Panc1 (cell line): Measurements from ENCODE around the gene PLP1. TPM values are rescaled to one million over a fixed set of nuclear protein-coding genes. Genes with fewer than 3 reads are reported as not detected.

Source experiments
- ATAC-seq: fragments of 200-7000 bp; cut with Tn5 transposase; 2 replicates; pipeline ENCODE4 v1.9.1; 2020; ENCODE audit warnings: mild to moderate bottlenecking, moderate library complexity
- BruUV-seq: library from RNA; stranded (reverse); fragments of 400-500 nt; replicated peaks from 2 replicates; lab custom pipeline; 2021; lab: Mats Ljungman, UMichigan
- CTCF ChIA-PET: fragments of 300-600 bp; sonication (Branson Sonifier 250); formaldehyde crosslinking; loops from one replicate; lab custom pipeline; 2022; ENCODE audit warnings: antibody characterized with exemption; lab: Charles Lee
- POLR2A ChIA-PET: fragments of 300-600 bp; sonication (Branson Sonifier 250); formaldehyde crosslinking; loops from one replicate; lab custom pipeline; 2022; ENCODE audit warnings: antibody characterized with exemption; lab: Charles Lee
- DNase-seq: peaks from one replicate; pipeline ENCODE4 v3.0.0-alpha.2; 2010; ENCODE audit warnings: low read depth, low spot score
- H3K27ac ChIP-seq: 2 replicates; pipeline ENCODE4 v1.5.1; 2011; ENCODE audit warnings: mild to moderate bottlenecking, low read length, inconsistent platforms
- H3K27me3 ChIP-seq: fragments of 200-500 bp; sonication (Bioruptor generic); 2 replicates; pipeline ENCODE4 v1.6.0; 2014; ENCODE audit warnings: low read length, inconsistent platforms; ENCODE audit not compliant: control insufficient read depth, insufficient read depth
- H3K36me3 ChIP-seq: fragments of 200-500 bp; sonication (Bioruptor generic); 2 replicates; pipeline ENCODE4 v1.5.1; 2014; ENCODE audit warnings: inconsistent platforms, mild to moderate bottlenecking, low read length, moderate library complexity; ENCODE audit not compliant: control insufficient read depth, insufficient read depth
- H3K4me1 ChIP-seq: 2 replicates; pipeline ENCODE4 v1.5.1; 2011; ENCODE audit warnings: inconsistent platforms, mild to moderate bottlenecking, low read length, moderate library complexity; ENCODE audit not compliant: control insufficient read depth, insufficient read depth
- H3K4me3 ChIP-seq, 2 experiments: 2 replicates each; pipeline ENCODE4 v1.5.1; 2011 to 2012; ENCODE audit warnings: low read depth in 2 of 2, low read length in 2 of 2, mild to moderate bottlenecking in 2 of 2, inconsistent platforms in 1 of 2, moderate library complexity in 1 of 2
- H3K9me3 ChIP-seq: fragments of 200-500 bp; sonication (Bioruptor generic); 2 replicates; pipeline ENCODE4 v1.5.1; 2014; ENCODE audit warnings: low read depth, mild to moderate bottlenecking, inconsistent platforms, low read length, moderate library complexity; ENCODE audit not compliant: control insufficient read depth, insufficient read depth
- CTCF ChIP-seq: fragments of 450-650 bp; IDR thresholded peaks from 2 replicates; pipeline ENCODE4 v1.5.1; 2017; ENCODE audit warnings: mild to moderate bottlenecking
- POLR2AphosphoS5 ChIP-seq: IDR thresholded peaks from 2 replicates; pipeline ENCODE4 v1.6.1; 2012; ENCODE audit warnings: mild to moderate bottlenecking, low read depth, low read length, moderate library complexity
- SIN3A ChIP-seq: IDR thresholded peaks from 2 replicates; pipeline ENCODE4 v1.6.1; 2012; ENCODE audit warnings: low read depth, mild to moderate bottlenecking, low read length, moderate library complexity, borderline replicate concordance; ENCODE audit not compliant: insufficient read depth
- TCF7L2 ChIP-seq: IDR thresholded peaks from 2 replicates; pipeline ENCODE4 v1.6.1; 2011; ENCODE audit warnings: mild to moderate bottlenecking, low read depth, low read length, inconsistent platforms
- in situ Hi-C: cut with HindIII; loops from 2 replicates; pipeline ENCODE4 v1.10.0; 2016; ENCODE audit warnings: low sequenced_read_pairs, low pct_unique_long_range_greater_than_20kb
- intact Hi-C: fragments of 100-400 bp; cut with micrococcal nuclease; formaldehyde crosslinking; loops from one replicate; pipeline ENCODE4 v1.10.0; 2022; ENCODE audit not compliant: unreplicated experiment
- total RNA-seq: library from RNA; stranded (reverse); gene quantifications from one replicate; pipeline ENCODE4 v1.2.1, GENCODE V29; 2021; ENCODE audit not compliant: unreplicated experiment
- TF ChIP-seq, protein P1 (sequence below), 2 experiments: IDR thresholded peaks; 2 replicates each; pipeline ENCODE4 v1.6.1; 2011 to 2012; ENCODE audit warnings: low read depth in 2 of 2, control low read depth in 1 of 2, low read length in 1 of 2, mild to moderate bottlenecking in 1 of 2, moderate library complexity in 1 of 2; ENCODE audit not compliant: insufficient read depth in 1 of 2

Gene PLP1
- total RNA-seq, 1 experiment from 2014 or later: 0.13 TPM

DNA sequence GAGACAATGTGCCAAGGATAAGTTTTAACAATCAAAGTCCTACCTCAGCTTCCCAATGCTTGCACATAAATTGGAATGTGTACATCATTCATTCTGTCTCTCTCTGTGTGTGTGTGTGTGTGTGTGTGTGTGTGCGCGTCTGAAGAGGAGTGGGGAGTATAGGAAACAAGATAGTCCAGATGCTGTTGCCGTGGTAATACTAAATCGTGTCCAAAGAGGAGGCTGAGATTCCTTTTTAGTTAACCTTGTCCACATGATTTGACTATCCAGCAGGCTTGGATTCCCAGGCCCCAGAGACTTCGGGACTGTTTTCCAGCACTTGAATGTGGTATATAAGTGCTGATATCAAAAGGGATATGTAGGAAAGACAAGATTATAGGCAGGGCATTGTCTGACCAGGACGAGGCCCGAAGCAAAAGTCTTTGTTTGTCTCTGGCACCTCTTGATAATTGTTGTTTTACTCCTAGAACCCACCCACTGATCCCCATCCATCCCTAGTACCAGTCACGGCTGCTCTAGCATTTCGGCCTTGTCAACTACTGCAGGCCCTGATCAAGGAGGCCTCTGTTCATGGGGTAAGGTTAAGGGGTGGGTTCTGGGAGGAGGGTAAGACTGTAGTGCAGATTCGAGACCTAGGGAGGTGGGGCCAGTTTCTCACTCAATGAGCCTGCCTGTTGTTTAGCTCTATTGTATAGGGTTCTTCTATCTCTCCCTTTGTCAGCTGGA lies 3.9 kb downstream of the PLP1 start:
- Histone ChIP-seq H3K4me3 (no peak overlapping the region), H3K9me3 (no peaks in the 10 kb centered on the region), H3K36me3 (no peaks in the 10 kb centered on the region), H3K4me1 (no peaks in the 10 kb centered on the region; the same call in 1 of the 2 replicates), H3K27me3 (peaks cover 12% of the 10 kb centered on the region), H3K27ac (no peak overlapping the region)
- in situ Hi-C loops: no loop called here
- ChIA-PET POLR2A (no interaction called here), CTCF (no interaction called here)
- TF ChIP-seq, protein P1, sequence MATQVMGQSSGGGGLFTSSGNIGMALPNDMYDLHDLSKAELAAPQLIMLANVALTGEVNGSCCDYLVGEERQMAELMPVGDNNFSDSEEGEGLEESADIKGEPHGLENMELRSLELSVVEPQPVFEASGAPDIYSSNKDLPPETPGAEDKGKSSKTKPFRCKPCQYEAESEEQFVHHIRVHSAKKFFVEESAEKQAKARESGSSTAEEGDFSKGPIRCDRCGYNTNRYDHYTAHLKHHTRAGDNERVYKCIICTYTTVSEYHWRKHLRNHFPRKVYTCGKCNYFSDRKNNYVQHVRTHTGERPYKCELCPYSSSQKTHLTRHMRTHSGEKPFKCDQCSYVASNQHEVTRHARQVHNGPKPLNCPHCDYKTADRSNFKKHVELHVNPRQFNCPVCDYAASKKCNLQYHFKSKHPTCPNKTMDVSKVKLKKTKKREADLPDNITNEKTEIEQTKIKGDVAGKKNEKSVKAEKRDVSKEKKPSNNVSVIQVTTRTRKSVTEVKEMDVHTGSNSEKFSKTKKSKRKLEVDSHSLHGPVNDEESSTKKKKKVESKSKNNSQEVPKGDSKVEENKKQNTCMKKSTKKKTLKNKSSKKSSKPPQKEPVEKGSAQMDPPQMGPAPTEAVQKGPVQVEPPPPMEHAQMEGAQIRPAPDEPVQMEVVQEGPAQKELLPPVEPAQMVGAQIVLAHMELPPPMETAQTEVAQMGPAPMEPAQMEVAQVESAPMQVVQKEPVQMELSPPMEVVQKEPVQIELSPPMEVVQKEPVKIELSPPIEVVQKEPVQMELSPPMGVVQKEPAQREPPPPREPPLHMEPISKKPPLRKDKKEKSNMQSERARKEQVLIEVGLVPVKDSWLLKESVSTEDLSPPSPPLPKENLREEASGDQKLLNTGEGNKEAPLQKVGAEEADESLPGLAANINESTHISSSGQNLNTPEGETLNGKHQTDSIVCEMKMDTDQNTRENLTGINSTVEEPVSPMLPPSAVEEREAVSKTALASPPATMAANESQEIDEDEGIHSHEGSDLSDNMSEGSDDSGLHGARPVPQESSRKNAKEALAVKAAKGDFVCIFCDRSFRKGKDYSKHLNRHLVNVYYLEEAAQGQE (IDR thresholded peaks at IDR 0.05; ENCODE audit: insufficient read depth in 1 of 2, low read depth in 2 of 2, low read length in 1 of 2): no peak
- TF ChIP-seq SIN3A (no peak), TCF7L2 (no peak), POLR2AphosphoS5 (no peak), CTCF (no peak)
- no TSS peak for BruUV-seq
- intact Hi-C loops: no loop called here
- DNase-seq: no peak
- no peak for ATAC-seq

DNA sequence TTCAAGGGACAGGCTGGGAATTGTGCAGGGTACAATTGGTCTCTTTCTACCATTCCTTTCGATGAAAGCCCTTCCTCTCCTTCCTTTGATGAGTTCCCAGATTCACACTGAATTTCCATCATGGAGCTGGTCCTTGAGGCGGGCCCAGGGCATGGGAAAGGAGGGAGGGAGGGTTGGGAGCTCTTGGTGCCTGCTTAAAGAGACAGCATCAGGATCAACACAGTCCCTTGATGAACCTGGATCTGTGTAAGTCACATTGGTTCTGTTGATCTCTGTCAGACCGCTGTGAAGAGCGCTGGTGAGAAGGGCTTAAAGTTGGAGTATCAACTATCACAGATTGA lies 4.4 kb downstream of the PLP1 start:
- H3K4me3 ChIP-seq: no peak overlapping the region
- DNase-seq (no peak), ATAC-seq (no peak)
- intact Hi-C loops (no loop called here), in situ Hi-C loops (no loop called here)
- no peak overlapping the region for H3K27ac ChIP-seq
- H3K9me3 ChIP-seq: no peaks in the 10 kb centered on the region
- no peaks in the 10 kb centered on the region; the same call in 1 of the 2 replicates for H3K4me1 ChIP-seq
- ChIA-PET POLR2A (no interaction called here), CTCF (no interaction called here)
- BruUV-seq: no TSS peak
- TF ChIP-seq POLR2AphosphoS5 (no peak), CTCF (no peak), TCF7L2 (no peak), SIN3A (no peak)
- TF ChIP-seq, protein P1 (IDR thresholded peaks at IDR 0.05; ENCODE audit: insufficient read depth in 1 of 2, low read depth in 2 of 2, low read length in 1 of 2): no peak
- H3K36me3 ChIP-seq: no peaks in the 10 kb centered on the region
- peaks cover 12% of the 10 kb centered on the region for H3K27me3 ChIP-seq
